NK-92 (cell line): Measurements from ENCODE around the gene HS3ST3A1.

Experiments
- DNase-seq: peaks from one replicate; lab custom pipeline; 2025; ENCODE audit not compliant: unreplicated experiment; lab: John Stamatoyannopoulos, UW

The HS3ST3A1 gene

DNA sequence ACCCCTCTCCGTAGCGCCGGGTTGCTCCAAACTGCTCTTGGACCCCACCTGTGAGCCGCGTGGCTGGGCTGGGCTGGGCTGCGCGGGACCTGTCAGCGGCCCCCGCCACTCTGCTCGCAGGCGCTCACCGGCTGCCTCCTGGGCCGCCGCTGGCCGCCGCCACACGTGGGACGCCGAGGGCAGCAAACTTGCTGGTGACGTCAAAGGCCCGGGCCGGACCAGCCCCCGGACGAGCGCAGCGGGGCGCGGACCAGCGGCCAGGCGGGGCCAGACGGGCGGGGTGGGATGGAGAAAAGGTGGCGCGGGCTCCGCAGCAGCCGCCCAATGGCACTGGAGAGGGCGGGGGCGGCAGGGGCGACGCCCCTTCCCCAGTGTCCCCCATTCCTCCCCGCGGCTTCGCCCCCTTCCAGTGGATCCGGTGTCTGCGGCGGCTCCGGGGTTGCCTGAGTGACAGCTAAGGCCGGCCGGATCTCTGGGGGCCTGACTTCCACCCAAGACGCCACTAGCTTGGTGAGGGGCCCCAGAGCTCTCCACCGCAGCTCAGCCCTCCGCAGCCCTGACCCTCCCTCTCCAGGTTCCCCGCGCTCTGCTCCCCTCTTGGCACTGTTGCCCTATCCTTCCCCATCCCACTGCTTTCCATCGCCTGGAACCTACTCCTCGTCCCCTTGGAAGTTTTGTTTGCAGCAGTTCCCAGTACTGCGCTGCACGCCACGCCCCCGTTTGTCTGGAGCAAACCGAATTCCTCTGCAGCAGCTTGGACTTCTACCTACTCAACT lies at the start of gene HS3ST3A1:
Gene HS3ST3A1 (minus strand): TSS at position 154 of the 776 bp plus-strand sequence. CDS start 800 bp downstream, outside the sequence.
- no peak for DNase-seq

DNA sequence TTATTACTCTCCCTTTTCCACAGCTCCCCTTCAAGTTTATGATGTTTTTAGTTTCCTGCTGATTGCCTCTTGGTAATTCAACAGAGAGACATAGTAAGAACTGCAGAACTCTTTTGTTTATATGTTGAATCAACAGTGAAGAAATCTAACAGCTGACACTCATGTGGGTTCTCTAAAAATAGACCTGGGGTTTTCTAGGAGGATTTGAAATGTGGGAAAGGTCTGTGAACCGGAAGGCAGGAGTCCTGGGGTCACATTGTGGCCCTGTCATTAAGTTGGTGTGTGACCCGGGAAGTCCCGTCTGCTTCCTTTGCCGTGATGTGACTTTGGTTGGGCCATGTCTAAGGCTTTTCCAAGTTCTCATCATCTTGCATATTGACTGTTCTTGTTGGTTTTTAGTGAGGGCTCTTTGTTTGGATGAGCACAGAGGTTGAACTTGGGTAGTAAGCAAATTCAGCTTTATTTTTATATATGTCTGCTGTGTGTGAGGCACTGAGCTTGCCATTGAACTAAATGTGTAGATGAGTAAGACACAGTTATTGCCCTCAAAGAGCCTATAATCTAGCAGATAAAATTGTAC lies 48.5 kb upstream of the HS3ST3A1 start:
- no peak for DNase-seq

DNA sequence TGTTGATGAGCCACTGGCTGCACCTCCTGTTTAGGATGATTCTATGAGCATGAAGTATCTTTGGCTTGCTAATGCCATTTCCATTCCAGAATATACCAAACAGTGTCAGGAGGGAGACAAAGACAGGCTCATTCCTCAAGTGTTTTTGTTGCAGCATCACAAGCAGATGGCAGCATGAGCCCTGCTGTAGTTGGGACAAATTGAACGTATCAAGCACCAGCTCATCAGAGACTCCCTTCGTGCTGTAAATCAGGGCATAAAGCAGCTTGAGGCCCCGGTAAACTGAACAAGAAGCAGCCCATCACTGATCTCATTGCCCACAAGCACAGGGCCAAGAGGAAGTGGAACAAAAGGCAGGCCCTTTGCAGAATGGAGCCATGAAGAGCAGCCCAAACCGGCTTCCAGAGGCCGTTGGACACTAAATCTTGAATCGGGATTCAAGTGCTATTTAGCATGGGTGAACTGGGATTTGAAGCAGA lies 45.9 kb upstream of the HS3ST3A1 start:
- DNase-seq: no peak

DNA sequence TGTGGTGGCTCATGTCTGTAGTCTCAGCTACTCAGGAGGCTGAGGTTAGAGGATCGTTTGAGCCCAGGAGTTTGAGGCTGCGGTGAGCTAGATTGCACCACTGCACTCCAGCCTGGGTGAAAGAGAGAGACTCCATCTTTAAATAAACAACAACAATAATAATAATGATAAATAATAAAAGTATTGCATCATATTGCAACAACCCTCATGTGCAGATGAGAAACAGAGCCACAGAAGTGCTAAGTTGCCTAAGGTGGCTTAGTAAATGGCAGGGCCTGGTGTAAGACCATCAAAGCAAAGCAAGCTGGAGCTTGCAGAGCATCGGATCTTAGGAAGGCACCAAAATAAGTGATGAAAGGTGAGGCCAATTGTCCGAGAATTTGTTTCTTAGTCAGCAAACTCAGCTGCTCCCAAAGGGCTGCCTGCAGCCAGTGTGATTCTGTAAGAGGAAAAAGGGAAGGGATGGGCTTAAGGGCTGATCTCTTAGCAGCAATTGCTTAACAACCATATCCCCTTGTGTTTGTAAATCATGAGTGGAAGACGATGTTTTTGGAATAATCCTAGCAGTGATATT lies 45.3 kb upstream of the HS3ST3A1 start:
- DNase-seq: no peak

DNA sequence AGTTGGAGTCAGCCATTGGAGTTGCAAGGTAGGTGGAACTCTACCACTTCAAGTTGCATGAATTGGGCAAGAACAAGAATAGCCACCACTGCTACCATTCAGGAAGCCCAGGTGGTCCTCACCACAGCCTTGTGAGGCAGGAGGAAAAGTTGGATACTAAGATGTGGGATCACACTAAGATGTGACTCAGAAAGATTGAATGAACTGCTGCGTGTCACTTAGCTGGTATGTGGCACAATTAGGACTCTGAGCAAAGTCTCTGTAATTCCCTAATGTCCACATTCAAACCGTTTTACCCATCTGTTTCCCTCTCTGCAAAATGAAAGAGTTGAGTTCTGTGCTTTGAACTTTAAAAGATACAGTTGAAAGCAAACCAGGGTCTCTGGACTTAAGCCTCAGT lies 44.7 kb upstream of the HS3ST3A1 start:
- no peak for DNase-seq

DNA sequence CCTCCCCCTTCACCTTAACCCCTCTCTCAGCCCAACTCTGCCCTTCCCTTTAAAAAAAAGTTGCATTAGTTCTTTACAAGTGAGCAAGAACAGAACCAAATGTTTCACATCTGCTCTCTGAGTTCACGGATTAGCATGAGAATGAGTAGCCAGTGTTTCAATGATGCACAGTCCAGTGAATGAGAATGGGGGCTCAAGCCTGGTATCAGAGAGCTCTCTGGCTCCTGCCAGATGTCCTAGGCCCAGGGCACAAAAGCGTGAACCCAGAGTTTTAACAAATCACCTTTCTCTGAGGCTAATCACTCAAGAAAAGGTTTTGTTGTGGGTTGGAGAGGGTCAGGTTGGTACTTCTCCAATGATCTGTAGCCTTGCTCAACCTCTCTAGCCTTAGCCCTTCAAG lies 41.5 kb upstream of the HS3ST3A1 start:
- no peak for DNase-seq

DNA sequence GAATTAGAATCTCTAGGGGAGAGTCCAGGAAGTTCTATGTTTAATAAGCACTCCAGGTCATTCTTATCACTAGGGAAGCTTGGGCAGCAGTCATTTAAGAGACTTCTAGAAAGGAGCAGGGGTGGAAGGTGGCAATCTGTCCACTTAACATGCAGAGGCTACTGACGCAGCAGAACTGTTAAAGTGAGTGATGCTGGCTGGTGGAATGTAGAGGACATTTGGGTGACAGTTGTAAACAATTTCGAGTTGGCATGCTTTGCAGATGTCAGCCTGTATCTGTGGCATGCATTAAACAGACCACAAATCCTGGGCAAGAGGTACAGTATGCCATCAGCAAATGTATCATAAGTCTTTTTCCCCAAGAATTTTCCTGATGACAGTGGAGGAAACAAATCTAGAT lies 40.5 kb upstream of the HS3ST3A1 start:
- DNase-seq: no peak

DNA sequence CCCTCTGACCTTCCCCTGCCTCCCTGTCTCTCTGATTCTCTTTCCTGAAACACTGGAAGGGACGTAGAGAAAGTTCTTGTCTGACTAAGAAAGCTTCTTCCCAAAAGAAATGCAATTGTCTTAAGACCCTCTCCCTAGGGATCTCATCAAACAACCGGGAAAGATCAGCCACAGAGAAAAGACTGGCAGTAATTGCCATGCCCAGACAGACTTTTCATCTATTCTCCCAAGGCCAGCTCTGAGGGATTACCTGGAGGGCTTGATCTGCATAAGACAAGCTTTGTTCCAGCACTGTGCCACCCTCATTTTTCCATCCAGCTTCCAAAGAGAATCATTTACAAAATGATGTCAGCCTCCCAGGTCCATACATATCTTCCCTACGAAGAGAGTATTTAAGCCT lies 38.8 kb upstream of the HS3ST3A1 start:
- no peak for DNase-seq

DNA sequence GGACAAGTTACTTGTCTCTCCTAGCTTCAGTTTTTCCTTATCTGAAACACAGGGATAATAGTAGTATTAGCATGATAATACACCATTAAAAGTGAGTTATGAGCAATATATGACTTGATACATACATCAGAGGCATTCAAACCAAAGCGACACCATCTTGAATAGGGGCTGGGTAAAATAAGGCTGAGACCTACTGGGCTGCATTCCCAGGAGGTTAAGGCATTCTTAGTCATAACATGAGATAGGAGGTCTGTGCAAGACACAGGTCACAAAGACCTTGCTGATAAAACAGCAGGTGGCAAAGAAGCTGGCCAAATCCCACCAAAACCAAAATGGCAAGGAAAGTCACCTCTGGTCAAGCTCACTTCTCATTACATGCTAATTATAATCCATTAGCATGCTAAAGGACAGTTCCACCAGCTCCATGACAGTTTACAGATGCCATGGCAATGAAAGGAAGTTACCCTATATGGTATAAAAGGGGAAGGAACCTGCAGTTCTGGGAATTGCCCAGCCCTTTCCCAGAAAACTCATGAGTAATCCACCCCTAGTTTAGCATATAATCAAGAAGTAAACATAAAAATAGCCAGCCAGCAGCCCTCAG lies 37.2 kb upstream of the HS3ST3A1 start:
- no peak for DNase-seq

DNA sequence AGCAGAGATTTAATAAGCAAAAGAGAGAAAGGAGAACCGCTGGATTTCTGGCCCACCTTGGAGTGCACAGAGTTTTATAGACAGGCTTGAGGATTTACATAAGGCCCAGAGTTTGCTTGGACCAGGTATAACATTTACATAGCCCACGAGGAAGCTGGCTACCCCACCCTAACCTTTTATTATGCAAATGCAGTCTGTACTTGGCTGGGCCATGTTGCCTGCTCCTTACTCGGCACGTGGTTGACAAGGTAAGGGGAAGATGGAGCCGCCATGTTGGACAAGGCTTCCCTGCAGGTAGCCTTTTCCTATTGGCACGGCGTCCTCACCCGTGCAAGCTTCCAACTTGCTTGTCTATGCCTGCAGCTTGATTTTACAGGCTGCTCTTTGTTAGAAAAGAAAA lies 35.2 kb upstream of the HS3ST3A1 start:
- DNase-seq: no peak

DNA sequence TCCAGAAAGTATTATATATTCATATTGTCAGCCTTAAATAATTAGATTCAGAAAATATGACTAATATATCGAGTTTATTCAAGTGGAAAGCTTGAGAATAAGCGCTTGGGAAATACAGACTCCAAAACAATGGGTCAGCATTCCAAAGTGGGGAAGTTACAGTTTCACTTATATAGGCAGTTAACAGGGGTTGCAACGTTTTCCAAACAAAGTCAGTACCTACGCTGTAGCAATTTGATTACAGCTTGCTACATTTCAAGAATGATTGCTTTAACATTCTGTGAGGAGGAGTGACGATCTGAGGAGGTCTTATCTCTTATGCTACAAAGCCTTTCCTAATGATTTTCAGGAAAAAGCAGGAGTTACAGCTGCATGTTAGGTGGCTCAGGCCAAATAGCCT lies 34.2 kb upstream of the HS3ST3A1 start:
- DNase-seq: no peak

DNA sequence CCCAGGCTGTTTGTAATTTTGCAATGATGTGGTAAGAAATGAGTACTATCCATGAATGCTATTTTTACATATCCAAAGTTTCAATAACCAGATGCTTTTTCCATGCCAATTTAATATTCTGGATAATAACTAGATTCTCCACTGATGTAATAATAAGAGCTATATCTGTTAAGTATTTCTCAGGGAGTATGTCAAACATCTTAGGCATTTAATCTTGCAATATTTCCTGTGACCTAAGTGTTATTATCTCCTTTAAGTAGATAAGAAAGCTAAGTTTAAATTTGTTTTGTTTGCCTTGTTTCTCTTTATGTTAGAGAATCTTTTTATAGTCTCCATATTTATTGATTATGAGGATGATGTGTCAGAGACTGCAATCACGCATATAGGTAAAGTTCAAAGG lies 32.3 kb upstream of the HS3ST3A1 start:
- DNase-seq: no peak

DNA sequence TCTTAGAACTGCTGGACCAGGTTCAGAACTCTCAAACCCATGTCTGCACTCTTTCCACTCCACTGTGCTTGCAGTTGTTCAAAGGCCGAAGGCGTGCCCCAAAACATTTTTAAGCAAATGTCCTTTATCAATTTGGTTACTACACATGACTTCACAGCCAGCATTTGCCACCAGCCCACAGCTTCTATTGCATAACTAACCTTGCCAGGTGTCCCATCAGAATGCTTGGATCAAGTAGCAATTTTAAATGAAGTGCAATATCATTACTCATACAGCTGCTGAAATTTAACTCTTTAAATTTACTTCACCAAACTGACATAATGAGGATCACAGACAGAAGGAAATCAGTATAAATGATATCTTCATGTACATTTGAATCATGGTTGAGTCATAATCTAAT lies 29.8 kb upstream of the HS3ST3A1 start:
- no peak for DNase-seq

DNA sequence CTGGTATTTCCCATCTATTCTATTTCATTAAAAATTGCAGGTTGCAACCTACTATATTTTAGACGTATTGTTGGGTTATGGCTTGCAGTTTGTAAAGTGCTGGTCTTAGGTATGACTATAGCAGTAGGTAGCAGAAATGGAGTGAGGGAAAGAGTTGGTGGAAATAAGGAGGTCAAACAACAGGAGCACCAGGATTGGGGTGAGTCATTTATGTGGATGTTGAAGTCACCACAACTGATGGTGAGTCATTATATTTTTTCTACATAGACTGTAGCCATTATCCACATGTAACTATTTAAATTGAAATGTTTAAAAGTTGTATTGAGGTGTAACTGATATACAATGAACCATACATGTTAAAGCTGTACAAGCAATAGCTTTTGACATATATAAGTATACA lies 25.0 kb upstream of the HS3ST3A1 start:
- DNase-seq: no peak

DNA sequence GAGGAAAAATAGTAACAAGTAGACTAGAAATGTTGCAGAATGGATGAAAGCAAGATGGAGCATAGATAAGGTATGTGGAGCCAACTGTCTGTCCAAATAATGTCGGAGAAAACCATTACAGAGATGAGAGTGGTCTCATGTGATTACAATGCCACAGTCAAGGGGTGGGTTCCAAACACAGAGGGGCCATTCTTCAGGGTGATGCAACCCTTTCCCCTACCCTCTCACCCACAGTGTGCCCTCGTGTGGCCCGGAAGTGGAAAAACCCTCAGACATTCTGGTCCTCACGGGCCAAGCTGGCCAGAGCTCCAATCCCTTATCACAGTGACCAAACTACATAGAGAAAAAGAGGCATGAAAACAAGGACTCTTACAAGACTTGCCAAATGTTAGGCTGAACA lies 17.7 kb upstream of the HS3ST3A1 start:
- no peak for DNase-seq

DNA sequence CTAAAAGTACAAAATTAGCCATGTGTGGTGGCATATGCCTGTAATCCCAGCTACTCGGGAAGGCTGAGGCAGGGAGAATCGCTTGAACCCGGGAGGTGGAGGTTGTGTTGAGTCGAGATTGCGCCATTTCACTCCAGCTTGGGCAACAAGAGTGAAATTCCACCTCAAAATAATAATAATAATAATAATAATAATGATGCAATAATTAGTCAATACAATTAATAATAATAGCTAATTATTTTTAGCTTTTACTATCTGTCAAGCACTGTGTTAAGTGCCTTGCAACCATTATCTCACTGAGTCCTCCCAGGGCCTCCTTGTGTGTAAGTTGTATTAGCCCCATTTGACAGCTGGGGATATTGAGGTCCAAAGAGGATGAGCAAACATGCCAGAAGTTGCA lies 14.3 kb upstream of the HS3ST3A1 start:
- DNase-seq: no peak

DNA sequence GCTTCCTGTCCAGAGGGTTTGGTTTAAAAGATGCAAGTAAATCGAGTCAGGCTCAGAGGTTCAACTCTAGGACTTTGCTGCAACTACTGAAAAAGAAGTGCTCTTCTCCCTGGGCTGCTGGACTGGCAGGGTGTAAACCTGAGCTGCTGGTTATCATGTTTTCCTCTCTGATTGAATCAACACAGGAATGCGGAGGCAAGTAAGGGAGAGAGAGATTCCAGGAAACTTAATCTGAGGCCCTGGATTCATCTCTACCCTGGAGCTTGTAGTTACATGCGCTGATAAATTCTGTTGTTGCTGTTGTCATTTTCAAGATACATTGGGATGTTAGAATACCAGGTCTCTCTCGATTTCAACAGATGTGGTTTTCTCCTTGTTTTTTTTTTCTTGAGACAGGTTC lies 8.2 kb upstream of the HS3ST3A1 start:
- no peak for DNase-seq

DNA sequence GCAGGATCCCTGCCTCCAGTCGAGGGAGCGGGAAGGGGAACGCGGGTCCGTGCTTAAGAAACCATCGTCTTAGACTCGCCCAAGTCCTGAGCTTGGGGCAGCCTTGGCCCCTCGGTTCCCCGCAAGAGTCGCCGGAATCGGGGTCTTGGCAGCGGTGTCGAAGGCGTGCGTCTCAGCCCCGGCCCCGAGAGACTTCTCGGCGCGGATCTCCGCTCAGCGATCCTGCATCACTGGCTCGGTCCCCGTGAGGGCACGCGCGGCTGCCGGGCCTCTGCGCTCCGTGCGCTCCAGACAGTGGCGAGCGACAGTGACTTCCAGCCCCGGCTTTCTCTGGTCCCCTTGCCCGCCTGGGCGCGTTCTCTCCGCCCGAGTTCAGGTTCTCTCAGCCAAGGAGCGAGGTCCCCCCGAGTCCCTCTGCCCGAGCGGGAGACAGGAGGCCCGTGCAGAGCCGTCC lies 380 bp downstream of the HS3ST3A1 start:
- no peak for DNase-seq

DNA sequence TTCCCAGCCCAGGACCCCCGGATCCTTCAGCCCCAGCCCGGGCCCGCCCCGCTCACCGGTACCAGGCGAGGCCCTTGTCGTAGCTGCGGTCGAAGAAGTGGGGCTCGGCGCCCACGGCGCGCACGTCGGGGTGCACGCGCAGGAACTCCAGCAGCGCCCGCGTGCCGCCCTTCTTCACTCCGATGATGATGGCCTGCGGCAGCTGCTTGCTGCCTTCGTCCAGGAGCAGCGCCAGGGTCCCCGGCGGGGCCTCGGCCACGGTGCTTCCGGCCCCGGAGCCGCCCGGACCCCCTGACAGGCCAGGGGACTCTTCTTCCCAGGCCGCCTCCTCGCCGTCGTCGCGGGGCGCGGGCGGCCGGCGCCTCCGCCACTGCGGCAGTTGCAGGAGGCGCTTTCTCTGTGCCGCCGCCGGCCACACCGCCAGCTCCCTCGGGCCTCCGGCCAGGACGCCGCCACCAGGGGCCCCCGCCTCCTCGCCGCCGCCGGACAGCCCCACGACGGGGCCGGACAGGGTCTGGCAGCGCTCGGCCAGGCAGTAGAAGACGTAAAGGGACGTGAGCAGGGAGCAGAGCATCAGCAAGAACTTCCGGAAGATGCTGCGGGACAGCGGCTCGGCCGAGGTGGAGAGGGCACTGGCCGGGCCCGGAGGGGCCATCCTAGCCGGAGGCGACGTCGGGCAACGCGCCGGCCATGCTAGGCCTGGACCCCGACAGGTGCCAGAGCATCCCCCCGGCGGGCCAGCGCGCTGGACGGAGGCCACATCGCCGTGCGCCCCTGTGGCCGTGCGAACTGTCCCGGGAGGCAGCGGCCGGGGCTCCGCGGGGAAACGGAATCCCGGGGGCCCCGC lies 1.0 kb downstream of the HS3ST3A1 start:
- no peak for DNase-seq

DNA sequence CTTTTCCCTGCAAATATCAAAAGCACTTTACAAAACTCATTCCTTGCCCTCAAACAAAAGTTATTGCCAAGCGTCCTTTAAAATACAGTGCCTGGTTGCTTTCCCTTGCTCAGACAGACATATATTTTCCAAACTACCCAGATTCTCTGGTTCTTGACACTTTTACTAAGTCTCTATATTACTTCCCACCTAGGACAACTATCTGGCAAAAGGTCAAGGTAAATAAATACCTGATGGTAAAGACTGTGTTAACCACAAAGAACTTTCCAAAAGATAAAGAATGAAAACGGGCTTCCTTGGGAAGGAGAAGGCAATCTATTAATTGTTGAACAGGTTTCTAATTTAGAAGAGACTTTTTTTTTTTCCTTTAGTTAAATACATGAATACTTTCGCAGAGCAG lies 1.9 kb downstream of the HS3ST3A1 start:
- DNase-seq: no peak

DNA sequence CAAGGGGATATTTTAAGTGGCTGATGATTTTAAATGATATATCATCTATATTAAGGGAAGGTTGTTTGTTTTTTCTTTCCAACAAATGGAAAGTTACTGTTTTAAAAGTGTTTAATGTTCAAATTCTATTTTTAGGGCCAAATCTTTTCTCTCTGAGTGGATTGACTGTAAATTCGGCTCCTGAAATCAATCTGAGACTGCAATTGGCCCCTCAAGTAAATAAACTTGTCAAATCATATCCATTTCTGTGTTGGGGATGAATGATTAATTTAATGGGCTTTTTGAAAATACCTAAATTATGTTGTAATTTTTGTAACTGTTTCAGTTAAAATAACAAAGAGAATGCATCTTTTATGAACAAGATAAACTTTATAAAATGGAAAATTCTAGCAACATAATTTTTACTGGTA lies 2.6 kb downstream of the HS3ST3A1 start:
- no peak for DNase-seq
